ENCODE data around the gene CFAP73. TPM values are rescaled to one million over a fixed set of nuclear protein-coding genes. Genes with fewer than 3 reads are reported as not detected.

The CFAP73 gene
- total RNA-seq: not detected in 2 replicates

GRCh38 chr12:113149361-113150150 lies at the start of gene CFAP73:
Gene CFAP73 (plus strand): TSS chr12:113149724. CDS start chr12:113149858, 134 bp downstream.

GRCh38 chr12:113135178-113136127 lies 14.1 kb upstream of the CFAP73 start, which contains the start of gene RASAL1:
Gene RASAL1 (minus strand): TSS chr12:113135761. CDS start chr12:113135462, 299 bp downstream.

DNA sequence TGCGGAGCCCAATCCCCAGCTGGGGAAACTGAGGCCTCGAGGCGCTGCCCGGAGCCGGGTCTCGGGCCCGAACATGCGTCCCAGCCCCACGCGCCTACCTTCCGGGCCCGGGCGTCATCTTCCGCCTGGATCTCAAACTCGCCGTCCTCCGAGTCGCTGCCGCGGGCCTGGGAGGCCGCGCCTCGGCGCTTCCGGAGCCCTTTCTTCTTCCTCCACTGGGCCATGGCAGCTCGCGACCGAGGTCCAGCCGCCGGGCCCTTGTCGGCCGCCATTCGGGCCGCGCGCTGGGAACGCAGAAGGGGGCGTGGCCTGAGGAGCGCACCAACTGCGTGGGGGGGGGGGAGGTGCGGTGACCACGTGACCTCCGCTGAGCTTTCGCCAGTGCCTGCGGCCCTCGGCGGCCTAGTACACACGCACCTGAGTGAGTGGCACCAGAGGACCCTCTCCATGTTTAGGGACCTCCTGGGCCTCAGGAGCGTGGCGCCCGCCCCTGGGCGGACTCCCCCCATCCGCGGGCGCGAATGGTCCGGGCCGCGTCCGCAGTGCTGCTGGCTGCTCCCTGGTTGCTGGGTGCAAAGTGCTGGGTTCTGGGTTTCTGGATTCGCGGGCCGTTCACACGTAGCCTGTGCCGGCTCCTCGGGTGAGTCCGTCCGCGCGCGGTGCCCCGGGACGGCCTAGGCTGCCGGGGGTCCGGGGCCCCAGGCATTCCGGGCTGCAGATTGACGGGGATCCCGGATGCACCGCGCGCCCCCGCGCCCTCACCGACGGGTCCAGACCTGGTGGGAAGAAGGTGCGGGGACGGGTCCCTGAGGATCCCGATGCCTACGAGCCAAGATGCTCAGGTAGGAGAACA lies 35.9 kb downstream of the CFAP73 start, which contains the start of the genes DDX54 and RITA1:
Gene DDX54, minus strand, starts transcription at position 299 of the 853 bp plus-strand sequence. Its CDS starts 27 bp downstream, at position 272.
Gene RITA1, plus strand, starts transcription at position 542 of the 853 bp plus-strand sequence. CDS start 1,026 bp downstream, outside the sequence.

Other genes with a start within 250 kb of the CFAP73 start
- 1.1 and 2.7 TPM in 2 replicates for gene OAS1, start 242.8 kb upstream of the CFAP73 start, total RNA-seq
- gene OAS3, start 211.2 kb upstream of the CFAP73 start, total RNA-seq: 3.2 and 5.6 TPM in 2 replicates
- 0.47 and 1.6 TPM in 2 replicates for gene OAS2, start 171.2 kb upstream of the CFAP73 start, total RNA-seq
- 0.09 and 0.93 TPM in 2 replicates for gene DTX1, start 93.0 kb upstream of the CFAP73 start, total RNA-seq
- gene RASAL1, start 14.0 kb upstream of the CFAP73 start, total RNA-seq: not detected in 2 replicates
- 33.3 and 43.6 TPM in 2 replicates for gene DDX54, start 35.8 kb downstream of the CFAP73 start, total RNA-seq
- gene RITA1, start 36.0 kb downstream of the CFAP73 start, total RNA-seq: 21.2 and 23.2 TPM in 2 replicates
- gene TPCN1, start 71.7 kb downstream of the CFAP73 start, total RNA-seq: 27.7 and 28.1 TPM in 2 replicates
- 22.0 and 24.2 TPM in 2 replicates for gene SLC8B1, start 185.4 kb downstream of the CFAP73 start, total RNA-seq
- gene PLBD2, start 208.9 kb downstream of the CFAP73 start, total RNA-seq: 63.2 and 74.7 TPM in 2 replicates

All from pericardium fibroblast (primary cell).